Panc1 (cell line): ENCODE measurements around the gene BRICD5. TPM values are rescaled to one million over a fixed set of nuclear protein-coding genes. Genes with fewer than 3 reads are reported as not detected.

Experiments used
- ATAC-seq: fragments of 200-7000 bp; cut with Tn5 transposase; 2 replicates; pipeline ENCODE4 v1.9.1; 2020; ENCODE audit warnings: mild to moderate bottlenecking, moderate library complexity
- BruUV-seq: library from RNA; stranded (reverse); fragments of 400-500 nt; replicated peaks from 2 replicates; lab custom pipeline; 2021; lab: Mats Ljungman, UMichigan
- CTCF ChIA-PET: fragments of 300-600 bp; sonication (Branson Sonifier 250); formaldehyde crosslinking; loops from one replicate; lab custom pipeline; 2022; ENCODE audit warnings: antibody characterized with exemption; lab: Charles Lee
- POLR2A ChIA-PET: fragments of 300-600 bp; sonication (Branson Sonifier 250); formaldehyde crosslinking; loops from one replicate; lab custom pipeline; 2022; ENCODE audit warnings: antibody characterized with exemption; lab: Charles Lee
- DNase-seq: peaks from one replicate; pipeline ENCODE4 v3.0.0-alpha.2; 2010; ENCODE audit warnings: low read depth, low spot score
- H3K27ac ChIP-seq: 2 replicates; pipeline ENCODE4 v1.5.1; 2011; ENCODE audit warnings: mild to moderate bottlenecking, low read length, inconsistent platforms
- H3K27me3 ChIP-seq: fragments of 200-500 bp; sonication (Bioruptor generic); 2 replicates; pipeline ENCODE4 v1.6.0; 2014; ENCODE audit warnings: low read length, inconsistent platforms; ENCODE audit not compliant: control insufficient read depth, insufficient read depth
- H3K36me3 ChIP-seq: fragments of 200-500 bp; sonication (Bioruptor generic); 2 replicates; pipeline ENCODE4 v1.5.1; 2014; ENCODE audit warnings: inconsistent platforms, mild to moderate bottlenecking, low read length, moderate library complexity; ENCODE audit not compliant: control insufficient read depth, insufficient read depth
- H3K4me1 ChIP-seq: 2 replicates; pipeline ENCODE4 v1.5.1; 2011; ENCODE audit warnings: inconsistent platforms, mild to moderate bottlenecking, low read length, moderate library complexity; ENCODE audit not compliant: control insufficient read depth, insufficient read depth
- H3K4me3 ChIP-seq, 2 experiments: 2 replicates each; pipeline ENCODE4 v1.5.1; 2011 to 2012; ENCODE audit warnings: low read depth in 2 of 2, low read length in 2 of 2, mild to moderate bottlenecking in 2 of 2, inconsistent platforms in 1 of 2, moderate library complexity in 1 of 2
- H3K9me3 ChIP-seq: fragments of 200-500 bp; sonication (Bioruptor generic); 2 replicates; pipeline ENCODE4 v1.5.1; 2014; ENCODE audit warnings: low read depth, mild to moderate bottlenecking, inconsistent platforms, low read length, moderate library complexity; ENCODE audit not compliant: control insufficient read depth, insufficient read depth
- CTCF ChIP-seq: fragments of 450-650 bp; IDR thresholded peaks from 2 replicates; pipeline ENCODE4 v1.5.1; 2017; ENCODE audit warnings: mild to moderate bottlenecking
- POLR2AphosphoS5 ChIP-seq: IDR thresholded peaks from 2 replicates; pipeline ENCODE4 v1.6.1; 2012; ENCODE audit warnings: mild to moderate bottlenecking, low read depth, low read length, moderate library complexity
- REST ChIP-seq, 2 experiments: IDR thresholded peaks; 2 replicates each; pipeline ENCODE4 v1.6.1; 2011 to 2012; ENCODE audit warnings: low read depth in 2 of 2, control low read depth in 1 of 2, low read length in 1 of 2, mild to moderate bottlenecking in 1 of 2, moderate library complexity in 1 of 2; ENCODE audit not compliant: insufficient read depth in 1 of 2
- SIN3A ChIP-seq: IDR thresholded peaks from 2 replicates; pipeline ENCODE4 v1.6.1; 2012; ENCODE audit warnings: low read depth, mild to moderate bottlenecking, low read length, moderate library complexity, borderline replicate concordance; ENCODE audit not compliant: insufficient read depth
- TCF7L2 ChIP-seq: IDR thresholded peaks from 2 replicates; pipeline ENCODE4 v1.6.1; 2011; ENCODE audit warnings: mild to moderate bottlenecking, low read depth, low read length, inconsistent platforms
- in situ Hi-C: cut with HindIII; loops from 2 replicates; pipeline ENCODE4 v1.10.0; 2016; ENCODE audit warnings: low sequenced_read_pairs, low pct_unique_long_range_greater_than_20kb
- intact Hi-C: fragments of 100-400 bp; cut with micrococcal nuclease; formaldehyde crosslinking; loops from one replicate; pipeline ENCODE4 v1.10.0; 2022; ENCODE audit not compliant: unreplicated experiment
- total RNA-seq: library from RNA; stranded (reverse); gene quantifications from one replicate; pipeline ENCODE4 v1.2.1, GENCODE V29; 2021; ENCODE audit not compliant: unreplicated experiment

The BRICD5 gene
- total RNA-seq, 1 experiment from 2014 or later: 8.7 TPM

GRCh38 chr16:2199095-2199494 lies 11.6 kb downstream of the BRICD5 start:
- H3K36me3 ChIP-seq: no peaks in the 10 kb centered on the region
- ChIA-PET POLR2A (no interaction called here), CTCF (no interaction called here)
- in situ Hi-C loops: no loop called here
- ATAC-seq (no peak), DNase-seq (no peak)
- intact Hi-C loops: no loop called here
- H3K27ac ChIP-seq: no peak overlapping the region
- no peaks in the 10 kb centered on the region; the same call in none of the 2 replicates for H3K4me1 ChIP-seq
- no peaks in the 10 kb centered on the region for H3K27me3 ChIP-seq
- BruUV-seq: no TSS peak
- H3K4me3 ChIP-seq: no peak overlapping the region
- no peaks in the 10 kb centered on the region for H3K9me3 ChIP-seq
- TF ChIP-seq POLR2AphosphoS5: no peak
- TF ChIP-seq REST (IDR thresholded peaks at IDR 0.05; ENCODE audit: insufficient read depth in 1 of 2, low read depth in 2 of 2, low read length in 1 of 2): no peak
- no peak for TF ChIP-seq SIN3A
- no peak for TF ChIP-seq CTCF
- TF ChIP-seq TCF7L2: no peak

- TF ChIP-seq TCF7L2: no peak
- TF ChIP-seq CTCF: no peak
- no peak for TF ChIP-seq REST (IDR thresholded peaks at IDR 0.05; ENCODE audit: insufficient read depth in 1 of 2, low read depth in 2 of 2, low read length in 1 of 2)
- no peak for TF ChIP-seq SIN3A
- no peak for TF ChIP-seq POLR2AphosphoS5
- ChIA-PET CTCF (interaction anchor here (0.5 kb wide), 1 partner anchor 737 kb away, joined by 9 read pairs; no protein-coding TSS in a partner anchor), POLR2A (no interaction called here)
- Histone ChIP-seq H3K27ac (no peak overlapping the region), H3K36me3 (no peaks in the 10 kb centered on the region), H3K9me3 (no peaks in the 10 kb centered on the region), H3K27me3 (no peaks in the 10 kb centered on the region), H3K4me3 (no peak overlapping the region), H3K4me1 (no peaks in the 10 kb centered on the region; the same call in none of the 2 replicates)
- BruUV-seq: no TSS peak
- ATAC-seq (no peak), DNase-seq (no peak)
- intact Hi-C loops (no loop called here), in situ Hi-C loops (no loop called here)
These were observed 12.4 kb downstream of the BRICD5 start for GRCh38 chr16:2198283-2198682.
